ENCODE results near the gene ART5. TPM values are rescaled to one million over a fixed set of nuclear protein-coding genes. Genes with fewer than 3 reads are reported as not detected.

The ART5 gene
- total RNA-seq (2022; extraction: Qiagen RNA extraction): 0.23 to 0.43 TPM (median 0.41 TPM) in 5 replicates

GRCh38 chr11:3641701-3642070 lies at the start of gene ART5:
Gene ART5 (minus strand): TSS chr11:3641992. CDS start chr11:3641862, 130 bp downstream.

GRCh38 chr11:3671334-3672254 lies 29.8 kb upstream of the ART5 start, which contains the start of gene CHRNA10:
Gene CHRNA10 (minus strand): TSS chr11:3671384. CDS start chr11:3671312, 72 bp downstream.

GRCh38 chr11:3644817-3645235 lies 3.0 kb upstream of the ART5 start, which contains the start of gene ART1:
Gene ART1 (plus strand): TSS chr11:3645128. CDS start chr11:3659214, 14,086 bp downstream.

Other genes with a start within 250 kb of the ART5 start
- gene ART1, start 3.1 kb upstream of the ART5 start, total RNA-seq (2022; extraction: Qiagen RNA extraction): not detected in 5 replicates
- 0.76 to 1.5 TPM (median 1.1 TPM) in 5 replicates for gene CHRNA10, start 29.4 kb upstream of the ART5 start, total RNA-seq (2022; extraction: Qiagen RNA extraction)
- gene NUP98, start 155.6 kb upstream of the ART5 start, total RNA-seq (2022; extraction: Qiagen RNA extraction): 58.6 to 74.2 TPM (median 66.4 TPM) in 5 replicates
- 18.2 to 23.4 TPM (median 20.7 TPM) in 5 replicates for gene PGAP2, start 166.6 kb upstream of the ART5 start, total RNA-seq (2022; extraction: Qiagen RNA extraction)
- 99.6 to 113 TPM (median 111 TPM) in 5 replicates for gene RHOG, start 199.0 kb upstream of the ART5 start, total RNA-seq (2022; extraction: Qiagen RNA extraction)
- 22.6 to 28.1 TPM (median 25.7 TPM) in 5 replicates for gene STIM1, start 213.7 kb upstream of the ART5 start, total RNA-seq (2022; extraction: Qiagen RNA extraction)

Data from A549 treated with Mapracorat at 1 μM for 4 hours (cell line).